Testis (tissue), 3 donors: ENCODE results near the gene AOX1. TPM values are rescaled to one million over a fixed set of nuclear protein-coding genes. Genes with fewer than 3 reads are reported as not detected.

Source experiments
- DNase-seq: peaks from one replicate; pipeline ENCODE4 v3.0.0-alpha.2; 2019
- H3K27ac ChIP-seq, 2 donors: fragments of 200-600 bp; sonication (generic); one replicate each; pipeline ENCODE4 v1.5.1; 2019
- H3K27me3 ChIP-seq: fragments of 200-600 bp; sonication (generic); one replicate; pipeline ENCODE4 v1.5.1; 2019
- H3K36me3 ChIP-seq: fragments of 200-600 bp; sonication (generic); one replicate; pipeline ENCODE4 v1.5.1; 2017; ENCODE audit warnings: low read depth; ENCODE audit errors: missing control alignments
- H3K4me1 ChIP-seq: fragments of 200-600 bp; sonication (generic); one replicate; pipeline ENCODE4 v1.5.1; 2019
- H3K4me3 ChIP-seq, 2 donors: fragments of 200-600 bp; sonication (generic); one replicate each; pipeline ENCODE4 v1.5.1; 2017 to 2019
- H3K9me3 ChIP-seq: fragments of 200-600 bp; sonication (generic); one replicate; pipeline ENCODE4 v1.5.1; 2017
- CTCF ChIP-seq, 3 experiments: fragments of 450-650 bp in 2 of 3; fragments of 200-600 bp in 1 of 3; sonication (generic) in 1 of 3; IDR thresholded peaks; one replicate each; pipeline ENCODE4 v1.5.1; 2016 to 2019; ENCODE audit warnings: antibody characterized with exemption in 3 of 3, mild to moderate bottlenecking in 2 of 3, moderate library complexity in 1 of 3
- POLR2A ChIP-seq: fragments of 450-650 bp; IDR thresholded peaks from one replicate; pipeline ENCODE4 v1.6.1; 2017; ENCODE audit warnings: antibody characterized with exemption, mild to moderate bottlenecking, moderate library complexity
- WGBS, 2 donors: methylation state at CpG; one replicate each; pipeline ENCODE4 v1.1.5; 2018; 5-methylcytosine and 5-hydroxymethylcytosine counted together
- intact Hi-C: fragments of 100-400 bp; cut with DNase I; formaldehyde crosslinking; loops from one replicate; pipeline ENCODE4 v1.15.1; 2023; ENCODE audit warnings: low total_unique reads
- polyA plus RNA-seq: library from polyadenylated mRNA; stranded (reverse); fragments of 350-450 nt; fragmentation: Illumina TruSeq; extraction: RNeasy Lipid Tissue Mini Kit (QIAGEN cat#74804); gene quantifications from one replicate; pipeline ENCODE4 v1.2.3, GENCODE V29; 2014; ENCODE audit warnings: low read depth, low replicate concordance; ENCODE audit not compliant: insufficient read depth
- total RNA-seq, 2 donors: library from RNA; depleted of rRNA; stranded (reverse); fragments of >200 nt; gene quantifications; one replicate each; pipeline ENCODE4 v1.2.3, GENCODE V29; 2016

Gene AOX1
- total and polyA plus RNA-seq, 3 donors from 2014 or later, result 28.7 to 34.1 (median 29.4) TPM

GRCh38 chr2:200620606-200621390, 35.0 kb downstream of the AOX1 start:
- TF ChIP-seq POLR2A (no peak), CTCF (IDR thresholded peaks at IDR 0.05) (no peak)
- 90 to 96% methylated on average over 7 of the region's 7 CpGs for WGBS, 2 donors
- Histone ChIP-seq H3K27me3 (no peaks in the 10 kb centered on the region), H3K9me3 (no peaks in the 10 kb centered on the region), H3K27ac (no peak overlapping the region), H3K36me3 (no peaks in the 10 kb centered on the region), H3K4me3 (no peak overlapping the region), H3K4me1 (peaks cover 4% of the 10 kb centered on the region)
- no peak for DNase-seq
- intact Hi-C loops, result no loop called here

- TF ChIP-seq CTCF (IDR thresholded peaks at IDR 0.05), result no peak
- no peak for TF ChIP-seq POLR2A
- Histone ChIP-seq H3K27me3 (no peaks in the 10 kb centered on the region), H3K4me3 (no peak overlapping the region), H3K36me3 (no peaks in the 10 kb centered on the region), H3K27ac (no peak overlapping the region), H3K4me1 (peaks cover 4% of the 10 kb centered on the region), H3K9me3 (no peaks in the 10 kb centered on the region)
- WGBS, 2 donors, result 36 to 42% methylated on average over 1 of the region's 1 CpG
- DNase-seq, result peak; percentile 22
- intact Hi-C loops, result no loop called here
These were observed 36.3 kb downstream of the AOX1 start for GRCh38 chr2:200622106-200622505.

GRCh38 chr2:200624026-200624425, 38.2 kb downstream of the AOX1 start:
- intact Hi-C loops, result no loop called here
- H3K9me3 ChIP-seq, result no peaks in the 10 kb centered on the region
- WGBS, 2 donors, result 84 to 88% methylated on average over 2 of the region's 2 CpGs
- peaks cover 4% of the 10 kb centered on the region for H3K4me1 ChIP-seq
- no peak overlapping the region for H3K27ac ChIP-seq
- DNase-seq, result no peak
- no peak overlapping the region for H3K4me3 ChIP-seq
- no peaks in the 10 kb centered on the region for H3K27me3 ChIP-seq
- H3K36me3 ChIP-seq, result no peaks in the 10 kb centered on the region
- TF ChIP-seq POLR2A (no peak), CTCF (IDR thresholded peaks at IDR 0.05) (no peak)

GRCh38 chr2:200624658-200625057, 38.8 kb downstream of the AOX1 start:
- peaks cover 4% of the 10 kb centered on the region for H3K4me1 ChIP-seq
- DNase-seq, result no peak
- 76 to 77% methylated on average over 3 of the region's 3 CpGs for WGBS, 2 donors
- H3K27ac ChIP-seq, result no peak overlapping the region
- H3K4me3 ChIP-seq, result no peak overlapping the region
- H3K9me3 ChIP-seq, result no peaks in the 10 kb centered on the region
- intact Hi-C loops, result no loop called here
- no peak for TF ChIP-seq CTCF (IDR thresholded peaks at IDR 0.05)
- no peak for TF ChIP-seq POLR2A
- no peaks in the 10 kb centered on the region for H3K27me3 ChIP-seq
- no peaks in the 10 kb centered on the region for H3K36me3 ChIP-seq

- H3K27me3 ChIP-seq, result no peaks in the 10 kb centered on the region
- H3K9me3 ChIP-seq, result no peaks in the 10 kb centered on the region
- H3K4me1 ChIP-seq, result peaks cover 4% of the 10 kb centered on the region
- DNase-seq, result no peak
- 82 to 83% methylated on average over 2 of the region's 2 CpGs for WGBS, 2 donors
- intact Hi-C loops, result no loop called here
- H3K4me3 ChIP-seq, result no peak overlapping the region
- no peaks in the 10 kb centered on the region for H3K36me3 ChIP-seq
- H3K27ac ChIP-seq, result no peak overlapping the region
- TF ChIP-seq POLR2A (no peak), CTCF (IDR thresholded peaks at IDR 0.05) (no peak)
These were observed 39.5 kb downstream of the AOX1 start for GRCh38 chr2:200625282-200625681.
